Esophagus muscularis mucosa (tissue), 4 donors: Measurements from ENCODE around the gene SLC4A3. TPM values are rescaled to one million over a fixed set of nuclear protein-coding genes. Genes with fewer than 3 reads are reported as not detected.
"Not testable (repeated sequence)": the region's sequence is repeated elsewhere in the genome, so short reads cannot be mapped to it uniquely, and the experiment has no call there.

Source experiments
- DNase-seq: peaks from one replicate; pipeline ENCODE4 v3.0.0-alpha.2; 2017; ENCODE audit errors: extremely low spot score
- H3K27ac ChIP-seq, 4 donors: fragments of 200-600 bp; sonication (generic); replicated peaks in 1 of 4; 1 replicate in 3 of 4; 2 replicates in 1 of 4; pipeline ENCODE4 v1.5.1; 2016 to 2019; ENCODE audit warnings: mild to moderate bottlenecking in 1 of 4
- H3K27me3 ChIP-seq, 4 donors: fragments of 200-600 bp; sonication (generic); one replicate each; pipeline versions ENCODE4 v1.5.1 to v1.6.0; 2016 to 2019
- H3K36me3 ChIP-seq, 4 donors: fragments of 200-600 bp; sonication (generic); one replicate each; pipeline ENCODE4 v1.5.1; 2016 to 2019
- H3K4me1 ChIP-seq, 4 donors: fragments of 200-600 bp; sonication (generic); one replicate each; pipeline ENCODE4 v1.5.1; 2016 to 2019
- H3K4me3 ChIP-seq, 4 donors: fragments of 200-600 bp; sonication (generic); 1 replicate in 2 of 4; 2 replicates in 2 of 4; pipeline ENCODE4 v1.5.1; 2016 to 2019; ENCODE audit warnings: mild to moderate bottlenecking in 4 of 4, moderate library complexity in 1 of 4
- H3K9me3 ChIP-seq, 4 donors: fragments of 200-600 bp; sonication (generic); 1 replicate in 3 of 4; 2 replicates in 1 of 4; pipeline ENCODE4 v1.5.1; 2016 to 2019
- EP300 ChIP-seq: sonication (generic); formaldehyde crosslinking; IDR thresholded peaks from one replicate; pipeline ENCODE4 v1.6.1; 2017; ENCODE audit warnings: antibody characterized with exemption
- POLR2A ChIP-seq: fragments of 450-650 bp; IDR thresholded peaks from one replicate; pipeline ENCODE4 v1.6.1; 2017; ENCODE audit warnings: antibody characterized with exemption, moderate library complexity, mild to moderate bottlenecking, low read depth
- POLR2AphosphoS5 ChIP-seq, 2 donors: sonication (generic); formaldehyde crosslinking; IDR thresholded peaks; one replicate each; pipeline ENCODE4 v1.6.1; 2017; ENCODE audit warnings: antibody characterized with exemption in 2 of 2
- WGBS: methylation state at CpG from one replicate; pipeline ENCODE4 v1.1.5; 2018; 5-methylcytosine and 5-hydroxymethylcytosine counted together
- intact Hi-C: fragments of 100-400 bp; cut with DNase I; formaldehyde crosslinking; loops from one replicate; pipeline ENCODE4 v1.15.1; 2023
- total RNA-seq, 4 donors: library from RNA; depleted of rRNA; stranded (reverse); fragments of >200 nt; gene quantifications; one replicate each; pipeline versions ENCODE4 v1.1.0 to v1.2.1, GENCODE V29; 2016
- TF ChIP-seq, protein P1 (sequence below), 3 experiments: fragments of 200-600 bp in 2 of 3; fragments of 450-650 bp in 1 of 3; sonication (generic) in 2 of 3; IDR thresholded peaks; one replicate each; pipeline ENCODE4 v1.5.1; 2017 to 2019; ENCODE audit warnings: antibody characterized with exemption in 3 of 3, mild to moderate bottlenecking in 2 of 3, moderate library complexity in 1 of 3

Gene SLC4A3
- total RNA-seq, 4 donors from 2014 or later: 15.0 to 30.4 (median 20.5) TPM

DNA sequence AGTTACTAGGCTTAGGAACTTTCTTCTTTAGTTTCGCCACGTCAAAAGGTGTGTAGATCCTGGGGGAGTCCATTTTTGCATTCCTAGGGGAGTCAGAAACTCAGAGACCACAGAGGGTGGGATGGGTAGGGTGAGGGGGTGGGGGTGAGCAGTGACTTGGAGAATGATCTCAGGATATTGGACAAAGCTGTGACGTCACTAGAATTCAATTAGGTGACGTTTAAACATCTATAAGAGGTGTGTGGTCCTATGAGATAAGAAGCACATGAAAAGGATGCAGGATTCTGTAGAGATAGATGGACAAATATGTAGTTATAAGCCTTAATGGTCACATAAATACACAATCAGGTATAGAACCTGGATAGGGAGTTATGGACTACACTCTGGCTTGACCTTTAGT lies 21.5 kb downstream of the SLC4A3 start:
- intact Hi-C loops: no loop called here
- Histone ChIP-seq H3K9me3 (no peaks in the 10 kb centered on the region), H3K27ac (no peak overlapping the region), H3K36me3 (no peaks in the 10 kb centered on the region), H3K4me1 (peaks cover 17 to 19% (median 18%) of the 10 kb centered on the region in 4 donors), H3K27me3 (peaks cover 0 to 8% (median 0%) of the 10 kb centered on the region in 4 donors), H3K4me3 (no peak overlapping the region)
- DNase-seq: no peak
- no peak for TF ChIP-seq POLR2AphosphoS5 (IDR thresholded peaks at IDR 0.05)
- 83% methylated on average over 4 of the region's 4 CpGs for WGBS

DNA sequence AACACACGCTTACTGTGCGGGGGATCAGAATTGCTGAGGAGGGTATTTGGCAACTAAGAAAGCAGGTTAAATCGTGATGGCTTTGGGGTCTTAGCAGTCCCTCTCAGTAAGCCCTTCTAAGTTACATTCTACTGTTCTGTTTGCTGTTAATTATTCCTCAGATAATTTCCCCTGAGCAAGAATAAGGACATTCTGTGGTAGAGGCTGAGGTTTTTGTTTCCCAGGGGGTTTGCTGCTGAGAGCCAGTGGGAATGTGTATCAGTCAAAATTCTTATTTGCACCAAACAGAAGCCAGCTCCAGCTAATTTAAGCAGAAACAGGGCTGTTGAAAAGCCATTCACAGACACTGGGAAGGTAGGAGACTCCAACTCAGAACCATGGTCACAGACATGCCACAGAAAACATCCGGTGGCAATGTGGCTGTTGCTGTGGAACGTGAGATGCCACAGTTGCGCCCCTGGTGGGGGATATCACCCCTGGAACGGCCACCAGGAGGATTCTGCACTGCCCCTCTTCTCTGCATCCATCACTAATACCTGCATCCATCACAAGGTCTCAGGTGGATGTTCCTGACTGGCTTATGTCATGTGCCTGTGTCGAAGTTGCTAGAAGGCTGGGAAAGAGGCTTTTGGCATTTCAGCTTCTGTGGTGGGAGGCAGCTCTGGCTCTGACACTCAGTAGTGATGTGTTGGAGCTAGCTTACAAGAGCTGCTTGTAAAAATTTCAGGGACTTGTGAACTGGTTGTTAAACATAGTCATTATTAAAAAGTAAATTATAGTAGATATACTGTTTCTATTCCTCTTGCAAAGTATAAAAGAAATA lies 23.2 kb downstream of the SLC4A3 start:
- intact Hi-C loops: no loop called here
- H3K4me3 ChIP-seq: no peak overlapping the region
- TF ChIP-seq, protein P1, sequence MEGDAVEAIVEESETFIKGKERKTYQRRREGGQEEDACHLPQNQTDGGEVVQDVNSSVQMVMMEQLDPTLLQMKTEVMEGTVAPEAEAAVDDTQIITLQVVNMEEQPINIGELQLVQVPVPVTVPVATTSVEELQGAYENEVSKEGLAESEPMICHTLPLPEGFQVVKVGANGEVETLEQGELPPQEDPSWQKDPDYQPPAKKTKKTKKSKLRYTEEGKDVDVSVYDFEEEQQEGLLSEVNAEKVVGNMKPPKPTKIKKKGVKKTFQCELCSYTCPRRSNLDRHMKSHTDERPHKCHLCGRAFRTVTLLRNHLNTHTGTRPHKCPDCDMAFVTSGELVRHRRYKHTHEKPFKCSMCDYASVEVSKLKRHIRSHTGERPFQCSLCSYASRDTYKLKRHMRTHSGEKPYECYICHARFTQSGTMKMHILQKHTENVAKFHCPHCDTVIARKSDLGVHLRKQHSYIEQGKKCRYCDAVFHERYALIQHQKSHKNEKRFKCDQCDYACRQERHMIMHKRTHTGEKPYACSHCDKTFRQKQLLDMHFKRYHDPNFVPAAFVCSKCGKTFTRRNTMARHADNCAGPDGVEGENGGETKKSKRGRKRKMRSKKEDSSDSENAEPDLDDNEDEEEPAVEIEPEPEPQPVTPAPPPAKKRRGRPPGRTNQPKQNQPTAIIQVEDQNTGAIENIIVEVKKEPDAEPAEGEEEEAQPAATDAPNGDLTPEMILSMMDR (IDR thresholded peaks at IDR 0.05): no peak
- TF ChIP-seq POLR2A: no peak
- TF ChIP-seq POLR2AphosphoS5 (IDR thresholded peaks at IDR 0.05): no peak
- no peak for TF ChIP-seq EP300
- H3K27ac ChIP-seq: no peak overlapping the region
- 72% methylated on average over 6 of the region's 8 CpGs for WGBS
- peaks cover 6 to 7% (median 7%) of the 10 kb centered on the region in 4 donors for H3K4me1 ChIP-seq
- peaks cover 0 to 8% (median 0%) of the 10 kb centered on the region in 4 donors for H3K27me3 ChIP-seq
- H3K36me3 ChIP-seq: no peaks in the 10 kb centered on the region
- H3K9me3 ChIP-seq: no peaks in the 10 kb centered on the region
- no peak for DNase-seq

DNA sequence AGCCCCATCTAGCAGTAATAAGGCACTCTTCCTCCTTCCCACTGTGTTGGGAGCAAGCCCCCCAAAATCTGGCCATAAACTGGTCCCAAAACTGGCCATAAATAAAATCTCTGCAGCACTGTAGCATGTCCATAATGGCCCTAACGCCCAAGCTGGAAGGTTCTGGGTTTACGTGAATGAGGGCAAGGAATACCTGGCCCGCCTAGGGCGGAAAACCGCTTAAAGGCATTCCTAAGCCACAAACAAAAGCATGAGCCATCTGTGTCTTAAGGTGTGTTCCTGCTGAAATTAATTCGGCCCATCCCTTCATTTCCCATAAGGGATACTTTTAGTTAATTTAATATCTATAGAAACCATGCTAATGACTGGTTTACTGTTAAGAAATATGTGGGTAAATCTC lies 24.2 kb downstream of the SLC4A3 start:
- H3K9me3 ChIP-seq, H3K36me3 ChIP-seq, intact Hi-C loops, DNase-seq, H3K27ac ChIP-seq, H3K4me1 ChIP-seq, H3K4me3 ChIP-seq, H3K27me3 ChIP-seq: not testable (repeated sequence)
- 83% methylated on average over 6 of the region's 6 CpGs for WGBS

DNA sequence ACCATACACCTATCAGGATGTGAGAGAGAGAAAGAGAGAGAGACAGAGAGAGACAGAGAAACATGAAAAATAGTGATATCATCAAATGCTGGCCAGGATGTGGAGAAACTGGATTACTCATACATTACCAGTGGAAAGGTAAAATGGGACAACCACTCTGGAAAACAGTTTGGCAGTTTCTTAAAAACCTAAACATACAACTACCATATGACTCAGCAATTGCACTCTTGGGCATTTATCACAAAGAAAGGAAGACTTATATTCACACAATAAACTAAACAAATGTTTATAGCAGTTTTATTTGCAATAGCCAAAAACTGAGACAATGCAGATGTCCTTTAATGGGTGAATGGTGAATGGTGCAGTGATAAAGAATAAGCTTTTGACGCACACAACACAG lies 29.1 kb downstream of the SLC4A3 start:
- H3K4me3 ChIP-seq: no peak overlapping the region
- no peaks in the 10 kb centered on the region for H3K36me3 ChIP-seq
- intact Hi-C loops: no loop called here
- H3K9me3 ChIP-seq: no peaks in the 10 kb centered on the region
- TF ChIP-seq EP300: no peak
- no peak for TF ChIP-seq POLR2AphosphoS5 (IDR thresholded peaks at IDR 0.05)
- TF ChIP-seq POLR2A: no peak
- TF ChIP-seq, protein P1 (IDR thresholded peaks at IDR 0.05): no peak
- DNase-seq: no peak
- H3K27ac ChIP-seq: no peak overlapping the region
- H3K4me1 ChIP-seq: no peaks in the 10 kb centered on the region
- no peaks in the 10 kb centered on the region for H3K27me3 ChIP-seq
- 79% methylated on average over 1 of the region's 1 CpG for WGBS

DNA sequence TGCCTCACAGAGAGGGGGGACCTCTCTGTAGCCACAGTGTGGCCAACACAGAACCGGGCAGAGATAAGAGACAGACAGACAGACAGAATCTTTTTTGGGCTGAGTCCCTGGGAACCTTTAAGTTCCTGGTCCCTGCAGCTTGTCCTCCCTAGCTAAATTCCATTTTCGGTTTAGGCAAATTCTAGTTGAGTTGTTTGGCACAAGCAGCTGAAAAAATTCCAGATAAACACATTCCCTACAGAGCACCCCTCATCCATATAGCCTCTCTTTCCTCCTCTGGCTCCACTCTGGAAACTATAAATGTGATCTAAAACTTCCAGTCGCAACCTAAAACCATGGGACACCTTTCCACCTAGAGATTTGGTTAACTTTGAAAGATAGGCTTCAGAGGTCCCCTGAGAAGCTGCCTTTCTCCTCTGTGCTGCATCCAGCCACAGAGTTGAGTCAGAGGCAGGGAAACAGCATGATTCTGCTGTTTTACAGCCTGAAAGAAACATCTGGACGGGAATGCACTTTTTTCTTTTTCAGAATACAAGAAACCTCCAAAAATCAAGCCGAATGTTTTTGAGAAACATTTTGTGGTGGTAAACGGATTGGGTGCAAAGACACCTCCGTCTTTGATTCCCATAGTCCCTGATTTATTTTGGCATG lies 30.9 kb downstream of the SLC4A3 start:
- 70% methylated on average over 7 of the region's 7 CpGs for WGBS
- Histone ChIP-seq H3K27ac (no peak overlapping the region), H3K4me3 (no peak overlapping the region)

More for the DNA sequence above, 30.9 kb downstream of the SLC4A3 start:
- Histone ChIP-seq H3K4me1 (no peaks in the 10 kb centered on the region), H3K9me3 (no peaks in the 10 kb centered on the region), H3K36me3 (no peaks in the 10 kb centered on the region), H3K27me3 (no peaks in the 10 kb centered on the region)
- TF ChIP-seq, protein P1 (IDR thresholded peaks at IDR 0.05): no peak
- no peak for TF ChIP-seq POLR2AphosphoS5 (IDR thresholded peaks at IDR 0.05)
- TF ChIP-seq POLR2A: no peak
- no peak for TF ChIP-seq EP300
- no peak for DNase-seq
- intact Hi-C loops: no loop called here
